NCI-H1436 treated with DMSO at 0.1 percent for 48 hours (cell line): ENCODE measurements around the gene KCTD1.
"Not testable (repeated sequence)": the region's sequence is repeated elsewhere in the genome, so short reads cannot be mapped to it uniquely, and the experiment has no call there.

Source experiments
- DNase-seq: peaks from one replicate; lab custom pipeline; 2025; lab: John Stamatoyannopoulos, UW

The KCTD1 gene

GRCh38 chr18:26457611-26458353 is 90.6 kb downstream of the KCTD1 start:
- no peak for DNase-seq

- no peak for DNase-seq
Observed at GRCh38 chr18:26457195-26457594, 91.2 kb downstream of the KCTD1 start.

GRCh38 chr18:26456070-26456491 is 92.3 kb downstream of the KCTD1 start:
- DNase-seq: no peak

GRCh38 chr18:26455639-26456038 is 92.7 kb downstream of the KCTD1 start:
- no peak for DNase-seq

- no peak for DNase-seq
Observed at GRCh38 chr18:26454616-26455015, 93.7 kb downstream of the KCTD1 start.

GRCh38 chr18:26454192-26454591 is 94.2 kb downstream of the KCTD1 start:
- DNase-seq: no peak

GRCh38 chr18:26453386-26453901 is 94.9 kb downstream of the KCTD1 start:
- no peak for DNase-seq

GRCh38 chr18:26450989-26451682 is 97.2 kb downstream of the KCTD1 start:
- DNase-seq: no peak

GRCh38 chr18:26448714-26449159 is 99.6 kb downstream of the KCTD1 start:
- DNase-seq: no peak

- DNase-seq: no peak
Observed at GRCh38 chr18:26443853-26444252, 104.5 kb downstream of the KCTD1 start.

GRCh38 chr18:26442126-26442525 is 106.2 kb downstream of the KCTD1 start:
- no peak for DNase-seq

GRCh38 chr18:26440644-26441043 is 107.7 kb downstream of the KCTD1 start:
- DNase-seq: no peak

- DNase-seq: no peak
Observed at GRCh38 chr18:26439537-26439936, 108.8 kb downstream of the KCTD1 start.

GRCh38 chr18:26438980-26439379 is 109.4 kb downstream of the KCTD1 start:
- DNase-seq: no peak

GRCh38 chr18:26437634-26438033 is 110.7 kb downstream of the KCTD1 start:
- DNase-seq: not testable (repeated sequence)

- DNase-seq: no peak
Observed at GRCh38 chr18:26436176-26437051, 111.9 kb downstream of the KCTD1 start.

GRCh38 chr18:26435415-26436095 is 112.8 kb downstream of the KCTD1 start:
- no peak for DNase-seq

GRCh38 chr18:26434887-26435286 is 113.5 kb downstream of the KCTD1 start:
- DNase-seq: no peak

- no peak for DNase-seq
Observed at GRCh38 chr18:26432651-26433424, 115.5 kb downstream of the KCTD1 start.

- no peak for DNase-seq
Observed at GRCh38 chr18:26429535-26430226, 118.7 kb downstream of the KCTD1 start.
